Tongue (tissue), 2 donors: ENCODE measurements around the gene FGGY. TPM values are rescaled to one million over a fixed set of nuclear protein-coding genes. Genes with fewer than 3 reads are reported as not detected.

Experiments
- DNase-seq: peaks from one replicate; pipeline ENCODE4 v3.0.0-alpha.2; 2015
- total RNA-seq: library from RNA; depleted of rRNA; stranded (reverse); fragments of >200 nt; gene quantifications from one replicate; pipeline ENCODE4 v1.2.3, GENCODE V29; 2014

Gene FGGY
- total RNA-seq, 1 donor from 2014 or later: 80.4 TPM

- DNase-seq: no peak
Observed at GRCh38 chr1:59738591-59739015, 441.7 kb downstream of the FGGY start.

DNA sequence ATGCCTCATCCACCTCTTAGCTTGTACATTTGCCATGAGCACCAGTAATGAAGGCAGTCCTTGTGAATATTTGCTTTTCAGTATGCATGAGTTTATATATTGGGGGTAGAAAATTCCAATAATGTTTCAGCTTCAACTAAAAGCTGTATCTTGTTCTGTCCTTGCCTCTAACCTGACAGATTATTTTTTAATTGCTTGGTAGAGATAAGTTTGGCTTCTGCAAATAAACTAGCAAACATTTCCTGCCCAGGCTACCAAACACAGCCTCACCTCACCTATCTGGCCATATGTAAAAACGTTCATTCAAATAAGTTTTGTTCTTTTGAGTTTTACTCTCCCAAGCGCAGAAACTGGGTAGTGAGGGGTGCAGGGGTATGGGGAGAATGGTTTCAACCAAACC, 442.2 kb downstream of the FGGY start:
- DNase-seq: no peak

- no peak for DNase-seq
Observed at GRCh38 chr1:59742526-59742925, 445.6 kb downstream of the FGGY start.

- no peak for DNase-seq
Observed at GRCh38 chr1:59743324-59744091, 446.6 kb downstream of the FGGY start.

DNA sequence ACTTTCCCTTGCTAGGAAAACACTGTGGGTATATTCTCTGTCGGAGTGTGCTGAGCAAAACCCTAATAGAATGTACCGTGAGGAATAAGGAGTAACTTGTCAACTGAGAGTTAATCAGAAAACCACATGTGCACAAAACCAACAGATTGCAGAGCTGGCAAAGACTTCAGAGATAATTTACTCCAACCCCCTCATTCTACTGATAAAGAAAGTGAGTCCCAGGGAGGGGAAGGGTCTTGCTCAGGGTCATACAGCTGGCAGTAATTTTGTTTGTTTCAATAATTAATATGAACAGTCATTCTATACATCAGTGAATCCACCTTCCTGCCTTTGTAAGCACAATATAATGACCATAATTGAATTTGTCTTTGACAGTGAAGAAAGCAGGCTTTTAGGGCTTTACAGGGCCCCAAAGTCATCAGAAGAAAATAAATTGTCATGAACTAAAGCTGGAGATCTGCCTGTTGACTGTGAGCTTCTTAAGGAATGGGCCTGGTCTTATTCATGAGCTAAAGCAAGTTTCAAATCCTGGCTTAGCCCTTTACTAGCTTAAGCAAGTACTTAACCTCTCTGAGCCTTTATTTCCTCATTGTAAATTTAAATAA, 450.6 kb downstream of the FGGY start:
- DNase-seq: no peak

GRCh38 chr1:59748123-59748522, 451.2 kb downstream of the FGGY start:
- DNase-seq: no peak

- DNase-seq: no peak
Observed at GRCh38 chr1:59750328-59751003, 453.6 kb downstream of the FGGY start.

DNA sequence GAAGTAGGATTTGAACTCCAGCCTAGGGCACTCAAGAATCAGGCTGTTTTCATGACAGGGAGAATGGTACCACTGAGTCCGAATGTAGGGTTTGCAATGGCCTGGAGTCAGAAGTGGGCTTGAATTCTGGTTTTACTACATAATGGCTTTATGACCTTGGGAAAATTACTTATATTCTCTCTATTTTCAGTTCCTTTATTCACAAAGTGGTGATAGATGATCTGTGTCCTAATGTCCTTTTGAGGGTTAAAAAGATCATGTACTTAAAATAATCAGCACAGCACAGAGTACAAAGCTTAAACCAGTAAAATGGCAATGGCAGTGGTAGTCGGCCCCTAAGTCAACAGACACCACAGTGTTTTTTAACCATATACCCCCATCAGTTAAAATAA, 454.1 kb downstream of the FGGY start:
- DNase-seq: no peak

GRCh38 chr1:59751801-59752200, 454.9 kb downstream of the FGGY start:
- DNase-seq: no peak

DNA sequence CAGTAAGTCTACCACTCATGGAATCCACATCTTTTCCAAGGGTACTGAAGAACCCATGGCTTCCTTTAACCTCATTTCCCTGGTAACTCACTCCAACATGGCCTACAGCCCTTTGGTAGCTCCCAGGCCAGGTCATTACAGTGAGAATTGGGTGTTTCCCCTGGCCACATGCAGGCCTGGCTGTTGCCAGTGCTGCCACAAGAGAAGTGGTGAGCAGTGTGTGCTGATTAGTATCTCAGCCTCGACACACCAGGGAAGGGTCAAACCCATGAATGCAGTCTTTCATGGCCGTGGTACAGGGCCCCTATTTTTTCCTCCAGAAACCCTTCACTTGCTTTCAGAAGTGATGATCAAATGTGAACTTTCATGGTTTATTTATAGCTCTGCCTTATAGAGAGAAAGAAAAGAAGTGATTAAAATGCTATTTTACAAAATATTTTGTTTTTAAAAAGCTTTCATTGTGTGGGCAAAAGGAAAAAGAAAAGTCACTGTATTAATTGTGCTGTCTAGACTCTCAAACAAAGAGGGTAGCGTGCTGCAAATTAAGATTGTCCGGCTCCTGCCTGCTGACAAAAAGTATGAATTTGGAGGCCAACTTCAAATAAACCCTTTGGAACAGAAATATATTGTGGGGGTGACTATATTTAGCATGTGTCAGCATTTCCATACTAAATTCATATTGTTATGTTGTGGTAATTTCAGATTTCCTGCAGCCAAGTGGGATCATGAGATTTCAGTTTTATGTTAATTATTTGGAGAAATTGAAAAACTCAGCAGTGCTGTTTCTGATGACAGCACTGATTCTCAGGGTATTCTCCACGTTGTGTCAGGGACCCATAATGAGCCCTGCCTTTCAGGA, 455.9 kb downstream of the FGGY start:
- no peak for DNase-seq

GRCh38 chr1:59755069-59755685, 458.3 kb downstream of the FGGY start:
- peak; percentile 71 for DNase-seq

GRCh38 chr1:59757197-59757747, 460.4 kb downstream of the FGGY start:
- no peak for DNase-seq

GRCh38 chr1:59759156-59759925, 462.4 kb downstream of the FGGY start:
- peak; percentile 94 for DNase-seq

DNA sequence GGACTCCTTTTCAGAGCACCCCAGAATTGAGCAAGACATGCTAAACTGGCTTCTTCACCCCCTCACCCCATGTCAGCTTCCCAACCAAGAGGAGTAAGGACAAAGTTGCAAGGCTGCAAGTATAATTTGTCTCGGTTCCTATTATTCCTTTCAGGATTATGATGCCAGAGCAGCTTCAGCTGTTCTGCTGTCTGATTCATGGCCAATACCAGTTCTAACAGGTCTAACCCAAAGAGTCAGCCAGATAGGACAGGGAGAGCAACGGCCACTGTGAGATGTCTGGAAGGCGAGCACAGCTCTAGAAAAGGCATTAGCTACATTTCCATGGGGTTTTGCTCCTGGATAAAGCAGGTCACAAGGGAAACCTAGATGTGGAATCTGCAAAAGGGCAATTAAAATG, 464.5 kb downstream of the FGGY start:
- peak; percentile 72 for DNase-seq

DNA sequence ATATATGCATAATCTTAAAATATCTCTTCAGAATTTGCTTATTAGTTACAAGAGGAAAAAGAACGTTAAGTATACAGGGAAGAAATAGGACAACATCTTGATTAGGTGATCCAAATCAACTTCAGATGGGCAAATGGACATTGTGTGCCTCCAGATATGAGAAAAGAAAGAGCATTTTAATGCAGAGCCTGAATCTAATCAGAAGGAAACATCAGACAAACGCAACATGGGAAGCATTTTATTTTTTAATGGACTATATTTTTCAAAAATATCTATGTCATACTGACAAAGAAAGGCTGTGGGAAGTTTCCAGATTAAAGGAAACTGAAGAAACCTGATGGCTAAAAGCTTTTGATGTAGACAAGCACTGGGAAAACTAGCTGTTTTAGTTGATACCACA, 466.5 kb downstream of the FGGY start:
- no peak for DNase-seq

GRCh38 chr1:59765011-59765730, 468.3 kb downstream of the FGGY start:
- DNase-seq: no peak

GRCh38 chr1:59766227-59766855, 469.4 kb downstream of the FGGY start:
- no peak for DNase-seq

DNA sequence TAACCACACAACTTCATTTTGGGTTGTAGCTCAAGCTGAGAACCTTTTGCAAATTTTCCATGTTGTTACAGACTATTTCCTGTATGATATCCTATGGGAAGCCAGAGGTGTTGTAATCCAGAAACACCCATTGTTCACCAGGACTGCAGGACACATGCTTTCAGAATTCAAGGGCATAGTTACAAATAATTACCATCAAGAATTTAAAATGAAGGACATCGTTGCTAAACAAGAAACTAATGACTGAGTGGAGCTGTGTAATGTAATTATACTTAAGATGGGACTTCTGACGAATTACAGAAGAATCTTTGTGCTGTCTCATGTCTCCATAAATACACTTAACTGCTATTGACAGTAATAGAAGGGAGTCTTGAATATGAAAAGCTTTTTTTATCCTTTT, 470.2 kb downstream of the FGGY start:
- peak; percentile 27 for DNase-seq
